HepG2 (cell line): ENCODE data around the gene NEMF. TPM values are rescaled to one million over a fixed set of nuclear protein-coding genes. Genes with fewer than 3 reads are reported as not detected.

Experiments used
- AKAP8 ChIP-seq: sonication (generic); formaldehyde crosslinking; IDR thresholded peaks from 2 replicates; pipeline ENCODE4 v1.5.1; 2020; ENCODE audit warnings: mild to moderate bottlenecking, missing genetic modification reagents
- CAMTA2 ChIP-seq: sonication (generic); formaldehyde crosslinking; IDR thresholded peaks from 2 replicates; pipeline ENCODE4 v1.4.0; 2020; ENCODE audit warnings: mild to moderate bottlenecking, missing genetic modification reagents, borderline replicate concordance
- HNRNPLL ChIP-seq: fragments of 200-400 bp; formaldehyde crosslinking; IDR thresholded peaks from 2 replicates; pipeline ENCODE4 v1.6.1; 2017; ENCODE audit warnings: mild to moderate bottlenecking, low read depth, low read length; ENCODE audit not compliant: poor library complexity, severe bottlenecking
- MXD1 ChIP-seq: sonication (generic); formaldehyde crosslinking; IDR thresholded peaks from 2 replicates; pipeline ENCODE4 v1.4.0; 2020; ENCODE audit warnings: mild to moderate bottlenecking, missing genetic modification reagents
- MXD3 ChIP-seq: IDR thresholded peaks from 2 replicates; pipeline ENCODE4 v1.6.1; 2016; ENCODE audit warnings: mild to moderate bottlenecking, missing biosample characterization, missing genetic modification reagents
- PLRG1 ChIP-seq: fragments of 450-650 bp; conservative IDR thresholded peaks from 2 replicates; pipeline ENCODE4 v1.6.1; 2016
- PTBP1 ChIP-seq: fragments of 200-400 bp; formaldehyde crosslinking; IDR thresholded peaks from 2 replicates; pipeline ENCODE4 v1.6.1; 2018; ENCODE audit warnings: low read length, low read depth; ENCODE audit not compliant: poor library complexity, severe bottlenecking
- REST ChIP-seq, 2 experiments: IDR thresholded peaks; 2 replicates each; pipeline ENCODE4 v1.6.1; 2011 to 2012; ENCODE audit warnings: low read length in 2 of 2, borderline replicate concordance in 1 of 2, low read depth in 1 of 2, mild to moderate bottlenecking in 1 of 2, moderate library complexity in 1 of 2
- RORA ChIP-seq: sonication (generic); formaldehyde crosslinking; IDR thresholded peaks from 2 replicates; pipeline ENCODE4 v1.5.0; 2020; ENCODE audit warnings: mild to moderate bottlenecking, missing genetic modification reagents, moderate library complexity
- SP4 ChIP-seq: sonication (generic); formaldehyde crosslinking; IDR thresholded peaks from 2 replicates; pipeline ENCODE4 v1.8.1; 2023; ENCODE audit warnings: mild to moderate bottlenecking, missing genetic modification reagents
- ZBTB3 ChIP-seq: sonication (generic); formaldehyde crosslinking; IDR thresholded peaks from 2 replicates; pipeline ENCODE4 v1.4.0; 2020; ENCODE audit warnings: low read depth, mild to moderate bottlenecking, moderate library complexity, missing genetic modification reagents, borderline replicate concordance
- ZMYM3 ChIP-seq: sonication (generic); formaldehyde crosslinking; IDR thresholded peaks from 2 replicates; pipeline ENCODE4 v1.5.1; 2020; ENCODE audit warnings: mild to moderate bottlenecking, missing genetic modification reagents
- ZNF101 ChIP-seq: sonication (generic); formaldehyde crosslinking; IDR thresholded peaks from 2 replicates; pipeline ENCODE4 v1.4.0; 2020; ENCODE audit warnings: mild to moderate bottlenecking, low read depth, missing genetic modification reagents, borderline replicate concordance
- ZNF317 ChIP-seq: sonication (generic); formaldehyde crosslinking; IDR thresholded peaks from 2 replicates; pipeline ENCODE4 v1.5.0; 2020; ENCODE audit warnings: mild to moderate bottlenecking, missing genetic modification reagents
- ZNF343 ChIP-seq: sonication (generic); formaldehyde crosslinking; IDR thresholded peaks from 2 replicates; pipeline ENCODE4 v1.4.0; 2020; ENCODE audit warnings: mild to moderate bottlenecking, missing genetic modification reagents
- ZNF362 ChIP-seq: sonication (generic); formaldehyde crosslinking; IDR thresholded peaks from 2 replicates; pipeline ENCODE4 v1.4.0; 2020; ENCODE audit warnings: missing genetic modification reagents, mild to moderate bottlenecking, borderline replicate concordance
- ZNF619 ChIP-seq: sonication (generic); formaldehyde crosslinking; IDR thresholded peaks from 2 replicates; pipeline ENCODE4 v1.4.0; 2020; ENCODE audit warnings: mild to moderate bottlenecking, missing genetic modification reagents
- ZNF770 ChIP-seq: sonication (generic); formaldehyde crosslinking; IDR thresholded peaks from 2 replicates; pipeline ENCODE4 v1.5.0; 2020; ENCODE audit warnings: mild to moderate bottlenecking, missing genetic modification reagents
- ZNF841 ChIP-seq: sonication (generic); formaldehyde crosslinking; IDR thresholded peaks from 2 replicates; pipeline ENCODE4 v1.8.1; 2023; ENCODE audit warnings: missing genetic modification reagents, borderline replicate concordance
- ZZZ3 ChIP-seq: sonication (generic); formaldehyde crosslinking; IDR thresholded peaks from 2 replicates; pipeline ENCODE4 v1.4.0; 2020; ENCODE audit warnings: missing genetic modification reagents, mild to moderate bottlenecking, borderline replicate concordance
- polyA plus RNA-seq, 8 experiments: library from polyadenylated mRNA; depleted of rRNA in 3 of 8; stranded (reverse) in 7 of 8; unstranded in 1 of 8; fragments of >200 nt; fragmentation: Illumina TruSeq in 4 of 8; extraction: Trizol in 4 of 8; gene quantifications; 2 replicates each; pipeline versions ENCODE4 v1.2.1 to v1.2.3, GENCODE V29; 2011 to 2016; ENCODE audit warnings: low read depth in 4 of 8, missing spikeins in 1 of 8, mixed read lengths in 1 of 8; ENCODE audit not compliant: insufficient read depth in 1 of 8
- total RNA-seq, 5 experiments: library from RNA; depleted of rRNA; stranded (reverse); fragments of >200 nt; fragmentation: Illumina TruSeq; extraction: Trizol; gene quantifications; 2 replicates each; pipeline ENCODE4 v1.2.3, GENCODE V29; 2016; ENCODE audit warnings: low read depth in 1 of 5

NEMF gene
- total and polyA plus RNA-seq, 2 of the 13 experiments (the other 11 are each of a cell fraction or from before 2014, with no cell fraction given): 21.3 to 57.9 TPM

- TF ChIP-seq REST (IDR thresholded peaks at IDR 0.05; ENCODE audit: borderline replicate concordance in 1 of 2, low read depth in 1 of 2, low read length in 2 of 2) (peak in 1 of 2 experiments; percentile 21; a peak in 1 of 4 replicates), ZNF362 (CRISPR knock-in tag) (peak; percentile 23; the same call in 1 of the 2 replicates), ZNF841 (CRISPR knock-in tag) (no peak), ZNF317 (CRISPR knock-in tag) (no peak), PLRG1 (no peak), ZBTB3 (CRISPR knock-in tag) (no peak), SP4 (CRISPR knock-in tag) (no peak), ZNF619 (no peak), ZNF343 (CRISPR knock-in tag) (no peak; the same call in 1 of the 2 replicates), RORA (CRISPR knock-in tag) (0 out of 2 replicates have a peak, but pooled peaks have one; percentile 44), MXD1 (peak; percentile 5; the same call in 1 of the 2 replicates), CAMTA2 (CRISPR knock-in tag) (no peak), MXD3 (no peak), HNRNPLL (peak; percentile 6), ZNF770 (CRISPR knock-in tag) (no peak), ZZZ3 (no peak), ZMYM3 (CRISPR knock-in tag) (no peak), AKAP8 (no peak), PTBP1 (no peak), ZNF101 (CRISPR knock-in tag) (no peak)
Observed at GRCh38 chr14:49768301-49769121, 84.1 kb downstream of the NEMF start (continued).
